LNCaP clone FGC (cell line): Measurements from ENCODE around the gene KNDC1.

Experiments used
- DNase-seq: peaks from one replicate; pipeline ENCODE4 v3.0.0-alpha.2; 2011; ENCODE audit warnings: low read depth
- H3K4me3 ChIP-seq: 2 replicates; pipeline ENCODE4 v1.5.1; 2011; ENCODE audit warnings: mild to moderate bottlenecking, low read depth, low read length, control low read depth
- TF ChIP-seq, protein P1 (sequence below): IDR thresholded peaks from 2 replicates; pipeline ENCODE4 v1.5.1; 2012; ENCODE audit warnings: mild to moderate bottlenecking; ENCODE audit not compliant: control insufficient read depth, insufficient read depth; ENCODE audit errors: extremely low read depth

The KNDC1 gene

DNA sequence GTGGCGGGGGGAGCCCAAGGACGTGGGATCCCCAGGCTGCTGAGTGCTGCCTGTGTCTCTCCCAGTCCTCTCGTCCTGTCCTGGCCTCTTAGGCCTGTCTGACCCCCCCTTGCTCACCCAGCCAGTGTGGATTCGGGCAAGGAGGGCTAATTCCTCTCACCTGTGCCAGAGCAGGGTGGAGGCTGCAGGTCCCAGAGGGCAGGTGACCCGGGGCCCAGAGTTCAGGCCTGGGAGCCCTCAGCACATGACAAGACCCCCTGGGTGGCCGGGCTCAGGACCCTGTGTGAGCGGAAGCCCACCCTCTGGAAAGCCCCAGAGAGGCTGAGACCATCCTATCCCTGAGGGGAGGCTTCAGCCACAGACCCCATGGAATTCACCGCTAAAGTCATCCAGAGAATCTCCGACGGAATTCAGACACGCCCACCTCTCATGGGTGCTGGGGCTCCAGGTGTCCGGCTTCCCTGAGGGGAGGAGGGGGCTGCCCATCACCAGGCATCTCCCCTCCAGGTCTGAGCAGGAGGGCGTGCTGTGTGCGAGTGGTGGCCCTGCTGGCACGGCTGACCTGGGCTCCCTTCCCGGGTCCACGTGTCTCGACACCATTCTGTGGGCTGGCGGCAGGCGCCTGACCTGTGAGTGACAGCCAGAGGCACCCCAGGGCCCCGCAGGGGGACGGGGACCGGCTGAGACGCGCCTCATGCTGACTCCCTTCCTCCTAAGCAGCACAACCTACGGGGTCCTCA, 5.0 kb downstream of the KNDC1 start:
- H3K4me3 ChIP-seq, result no peak overlapping the region
- TF ChIP-seq, protein P1, sequence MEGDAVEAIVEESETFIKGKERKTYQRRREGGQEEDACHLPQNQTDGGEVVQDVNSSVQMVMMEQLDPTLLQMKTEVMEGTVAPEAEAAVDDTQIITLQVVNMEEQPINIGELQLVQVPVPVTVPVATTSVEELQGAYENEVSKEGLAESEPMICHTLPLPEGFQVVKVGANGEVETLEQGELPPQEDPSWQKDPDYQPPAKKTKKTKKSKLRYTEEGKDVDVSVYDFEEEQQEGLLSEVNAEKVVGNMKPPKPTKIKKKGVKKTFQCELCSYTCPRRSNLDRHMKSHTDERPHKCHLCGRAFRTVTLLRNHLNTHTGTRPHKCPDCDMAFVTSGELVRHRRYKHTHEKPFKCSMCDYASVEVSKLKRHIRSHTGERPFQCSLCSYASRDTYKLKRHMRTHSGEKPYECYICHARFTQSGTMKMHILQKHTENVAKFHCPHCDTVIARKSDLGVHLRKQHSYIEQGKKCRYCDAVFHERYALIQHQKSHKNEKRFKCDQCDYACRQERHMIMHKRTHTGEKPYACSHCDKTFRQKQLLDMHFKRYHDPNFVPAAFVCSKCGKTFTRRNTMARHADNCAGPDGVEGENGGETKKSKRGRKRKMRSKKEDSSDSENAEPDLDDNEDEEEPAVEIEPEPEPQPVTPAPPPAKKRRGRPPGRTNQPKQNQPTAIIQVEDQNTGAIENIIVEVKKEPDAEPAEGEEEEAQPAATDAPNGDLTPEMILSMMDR, result no peak
- no peak for DNase-seq

DNA sequence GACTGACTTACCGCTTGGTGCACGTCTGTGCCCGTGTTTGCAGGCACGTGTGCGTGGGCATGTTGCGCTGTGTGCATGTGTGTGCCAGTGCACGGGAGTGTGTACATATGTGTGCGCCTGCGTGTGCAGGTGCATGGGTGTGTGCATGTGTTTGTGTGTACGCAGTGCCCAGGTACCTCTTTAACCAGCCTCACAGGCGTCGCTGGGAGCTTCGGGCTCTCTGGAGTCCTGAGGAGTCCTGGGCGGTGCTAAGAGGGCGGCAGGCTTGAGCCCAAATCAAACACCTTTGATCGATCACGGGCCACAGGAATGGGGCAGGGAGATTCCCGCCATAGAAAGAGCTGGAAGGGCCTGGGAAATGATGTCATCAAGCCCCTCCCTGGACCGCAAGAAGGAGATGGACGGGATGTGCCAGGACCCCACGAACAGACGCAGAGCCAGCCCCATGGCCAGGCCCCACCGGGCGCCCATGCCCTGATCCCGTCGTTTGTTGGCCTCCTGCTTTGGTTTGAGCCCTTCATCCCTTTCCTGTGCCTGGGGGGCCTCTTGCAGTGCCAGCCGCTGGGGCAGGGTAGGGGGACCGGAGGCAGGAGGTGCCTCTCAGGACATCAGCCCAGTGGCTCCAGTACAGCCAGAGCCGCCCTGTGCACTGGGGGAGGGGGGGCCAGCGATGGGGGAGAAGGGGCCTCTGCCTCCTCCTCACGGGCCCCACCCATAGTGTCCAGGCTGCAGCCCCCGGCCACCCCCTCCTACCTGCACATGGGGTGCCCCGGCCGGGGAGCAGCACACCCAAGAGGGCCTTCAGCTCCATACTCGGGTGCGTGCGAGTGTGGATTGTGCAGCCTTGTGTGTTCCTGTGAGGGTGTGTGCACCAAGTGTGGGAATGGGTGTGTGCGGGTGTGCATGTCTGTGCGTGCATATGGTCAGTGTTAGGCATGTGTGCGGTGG, 5.8 kb downstream of the KNDC1 start:
- H3K4me3 ChIP-seq, result no peak overlapping the region
- no peak for DNase-seq
- TF ChIP-seq, protein P1, result no peak

DNA sequence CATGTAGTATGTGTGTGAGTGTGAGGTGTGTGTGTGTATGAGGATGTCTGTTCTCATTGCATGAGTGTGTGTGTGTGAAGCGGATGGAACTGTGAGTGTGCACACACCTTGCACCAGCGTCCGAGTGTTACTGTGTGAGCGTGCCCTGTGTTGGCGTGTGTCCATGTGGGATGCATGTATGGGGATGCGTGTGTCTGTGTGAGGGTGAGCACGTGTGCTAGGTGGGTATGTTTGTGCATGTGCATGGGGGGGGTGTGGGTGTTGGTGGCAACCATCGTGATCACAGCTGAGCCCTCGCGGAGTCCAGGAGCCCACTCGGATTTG, 6.4 kb downstream of the KNDC1 start:
- TF ChIP-seq, protein P1, result no peak

DNA sequence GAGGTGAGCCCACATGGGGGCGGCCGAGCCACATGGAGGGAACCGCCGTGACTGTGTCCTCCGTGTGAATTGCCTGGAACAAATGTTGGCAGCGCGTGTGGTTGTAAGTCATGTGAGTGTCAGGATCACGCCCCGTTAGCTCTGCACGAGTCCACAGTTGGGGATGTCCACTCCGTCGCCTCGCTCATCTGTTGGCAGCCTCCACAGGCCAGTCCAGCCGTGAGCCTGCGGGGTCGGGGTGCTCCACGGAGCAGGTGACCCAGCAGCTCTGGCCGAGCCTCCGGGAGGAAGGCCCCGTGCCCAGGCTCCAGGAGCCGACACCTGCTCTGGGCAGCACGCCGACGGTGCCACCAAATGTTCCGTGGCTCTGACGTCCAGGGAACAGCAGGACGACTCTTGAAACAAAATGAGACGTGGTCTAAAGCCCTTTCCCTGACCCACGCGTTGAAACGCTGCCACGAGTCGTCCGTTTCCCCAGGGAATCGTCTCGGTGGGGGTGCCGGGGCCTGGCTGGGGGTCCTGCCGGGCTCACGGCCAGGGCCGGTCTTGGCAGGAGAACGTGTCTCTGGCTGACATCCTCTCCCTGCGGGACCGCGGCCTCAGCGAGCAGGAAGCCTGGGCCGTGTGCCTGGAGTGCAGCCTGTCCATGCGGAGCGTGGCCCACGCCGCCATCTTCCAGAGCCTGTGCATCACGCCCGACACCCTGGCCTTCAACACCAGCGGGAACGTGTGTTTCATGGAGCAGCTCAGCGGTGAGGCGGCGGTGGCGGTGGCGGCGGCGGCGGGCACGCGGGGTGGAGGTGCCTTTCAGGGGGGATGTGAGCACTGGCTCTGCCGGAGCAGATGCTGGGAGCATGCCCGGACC, 7.0 kb downstream of the KNDC1 start:
- no peak for DNase-seq
- no peak overlapping the region for H3K4me3 ChIP-seq
- TF ChIP-seq, protein P1, result no peak

More for the DNA sequence above, 6.4 kb downstream of the KNDC1 start:
- no peak overlapping the region for H3K4me3 ChIP-seq
- no peak for DNase-seq

DNA sequence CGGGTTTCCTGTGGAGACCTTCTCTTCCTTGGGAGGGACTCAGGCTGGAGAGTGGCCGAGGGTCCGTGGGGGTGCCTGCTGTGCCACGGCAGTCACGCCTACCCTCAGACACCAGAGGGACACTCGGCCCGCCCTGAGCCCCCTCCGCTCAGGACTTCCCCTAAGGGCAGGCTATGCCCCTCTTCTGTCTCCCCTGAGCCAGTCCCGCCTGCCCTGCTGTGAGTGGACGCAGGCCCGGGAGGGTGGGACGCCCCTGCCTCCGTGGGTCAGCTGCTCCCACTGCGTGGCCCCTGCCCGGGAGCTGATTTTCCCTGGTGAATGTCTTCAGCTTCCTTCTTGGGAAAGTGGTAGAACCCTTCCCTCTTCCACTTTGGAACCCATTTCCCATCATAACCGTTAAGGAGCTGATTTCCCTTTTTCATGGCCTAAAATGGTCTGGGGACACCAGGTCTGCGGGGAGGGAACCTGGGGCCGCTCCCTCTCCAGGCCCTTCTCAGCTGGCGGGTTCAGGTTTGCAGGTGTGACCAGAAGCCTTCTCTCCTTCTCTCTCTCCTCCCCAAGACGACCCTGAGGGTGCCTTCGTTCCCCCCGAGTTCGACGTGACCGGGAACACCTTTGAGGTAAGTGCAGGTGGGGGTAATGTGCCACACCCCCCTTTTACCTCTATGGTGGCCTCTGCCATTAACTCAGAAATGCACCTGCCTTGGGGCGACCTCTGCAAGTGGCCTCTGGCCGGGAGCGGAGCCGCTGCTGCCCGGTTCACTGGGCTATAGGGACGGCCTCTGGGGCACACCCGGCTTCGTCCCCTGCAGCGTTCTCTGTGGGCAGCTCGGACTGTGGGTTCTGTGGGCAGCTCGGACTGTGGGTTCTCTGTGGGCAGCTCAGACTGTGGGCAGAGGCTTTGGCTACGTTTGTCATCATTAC, 7.9 kb downstream of the KNDC1 start:
- DNase-seq, result no peak
- TF ChIP-seq, protein P1, result no peak

DNA sequence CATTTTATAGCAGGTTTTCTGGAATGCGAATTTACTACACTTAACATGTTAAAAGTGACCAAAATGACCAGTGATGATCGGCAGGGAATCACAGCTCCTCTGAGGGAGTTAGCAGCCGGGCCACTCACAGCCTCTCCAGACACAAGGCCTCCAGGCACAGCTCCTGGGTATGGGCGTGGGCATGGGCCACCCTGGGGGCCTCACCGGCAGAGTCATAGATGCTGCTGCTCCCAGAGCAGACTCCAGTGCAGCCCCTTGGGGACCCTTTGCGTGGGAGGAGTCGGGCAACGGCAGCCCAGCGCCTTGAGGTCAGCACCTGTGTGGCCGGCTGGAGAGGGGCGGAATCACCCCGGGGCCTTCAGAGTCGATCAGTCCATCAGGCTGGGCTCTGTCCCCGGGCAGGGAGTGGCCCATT, 8.6 kb downstream of the KNDC1 start:
- H3K4me3 ChIP-seq, result no peak overlapping the region
- TF ChIP-seq, protein P1, result no peak
- no peak for DNase-seq

More for the DNA sequence above, 7.9 kb downstream of the KNDC1 start:
- no peak overlapping the region for H3K4me3 ChIP-seq
